Heart left ventricle (tissue), 13 donors: Measurements from ENCODE around the gene TTC17.

Experiments
- CTCF ChIP-seq, 12 donors: fragments of 200-600 bp; sonication (generic) in 4 of 12; IDR thresholded peaks; one replicate each; pipeline versions ENCODE4 v1.5.0 to v1.8.0; 2018 to 2022; ENCODE audit warnings: antibody characterized with exemption in 12 of 12, mild to moderate bottlenecking in 5 of 12
- POLR2A ChIP-seq, 2 donors: fragments of 450-650 bp; IDR thresholded peaks; one replicate each; pipeline ENCODE4 v1.6.1; 2017; ENCODE audit warnings: antibody characterized with exemption in 2 of 2, mild to moderate bottlenecking in 2 of 2, moderate library complexity in 2 of 2
- donor health status: ischemic (EF 13 %, LVEDD 7.1; RV severe dilation, severe dysfunction).
- donor health status: DM: no; HTN: yes; CAD: no.
- donor health status: DM: no; HTN: no; CAD: no.
- donor health status: ischemic (EF 25% LVEDD 6.9; RV normal size, moderate dysfunction).
- donor health status: ischemic (EF 25% LVEDD 5.7; RV mildly dilated, moderate dysfunction).
- donor health status: ischemic (EF 35%, LVEDD 5.7; RV mildly dilated, moderate dysfunction).
- donor health status: nonischemic (EF 11% LVEDD 7.7; RV severe dilation, severe dysfunction).
- donor health status: DM: yes; HTN: yes; CAD: no.
- donor health status: PGD.
- donor health status: ischemic (EF 29% LVEDD 5.4; RV normal size, mild dysfunction).
- donor health status: nonischemic (EF 23%, LVEDD 6.1; RV moderate dilation, normal function).

GRCh38 chr11:43360361-43361032, 1.8 kb downstream of the TTC17 start:
- TF ChIP-seq CTCF (IDR thresholded peaks at IDR 0.05) (no peak), POLR2A (IDR thresholded peaks at IDR 0.05) (no peak)
